MCF 10A (cell line): Measurements from ENCODE around the gene LPP. TPM values are rescaled to one million over a fixed set of nuclear protein-coding genes. Genes with fewer than 3 reads are reported as not detected.
A peak's percentile ranks its signal among the peaks of the same experiment; 100 is the strongest.

Source experiments
- BruUV-seq: library from RNA; stranded (reverse); fragments of 400-500 nt; replicated peaks from 2 replicates; lab custom pipeline; 2021; lab: Mats Ljungman, UMichigan
- CTCF ChIA-PET: fragments of 300-600 bp; sonication (Branson Sonifier 250); formaldehyde crosslinking; extraction: SDS; loops from one replicate; lab custom pipeline; 2021; ENCODE audit warnings: antibody characterized with exemption, inconsistent platforms; lab: Yijun Ruan, JAX
- POLR2A ChIA-PET: fragments of 300-600, 350-650 bp; sonication (Branson Sonifier 250); formaldehyde crosslinking; extraction: SDS; loops from one replicate; lab custom pipeline; 2020; ENCODE audit warnings: antibody characterized with exemption, inconsistent platforms; lab: Yijun Ruan, JAX
- DNase-seq: peaks from one replicate; pipeline ENCODE4 v3.0.0-alpha.2; 2018; ENCODE audit not compliant: unreplicated experiment
- H3K27ac Mint-ChIP-seq: one replicate; pipeline ENCODE4 v1.8.0; 2022; ENCODE audit warnings: mild to moderate bottlenecking, low read depth, mixed read lengths; ENCODE audit not compliant: unreplicated experiment
- H3K27me3 Mint-ChIP-seq: one replicate; pipeline ENCODE4 v1.8.0; 2022; ENCODE audit warnings: mixed read lengths; ENCODE audit not compliant: insufficient read depth, unreplicated experiment
- H3K36me3 Mint-ChIP-seq: one replicate; pipeline ENCODE4 v1.8.0; 2022; ENCODE audit warnings: mild to moderate bottlenecking, moderate library complexity, mixed read lengths; ENCODE audit not compliant: insufficient read depth, unreplicated experiment
- H3K4me1 Mint-ChIP-seq: one replicate; pipeline ENCODE4 v1.8.0; 2022; ENCODE audit warnings: mixed read lengths; ENCODE audit not compliant: insufficient read depth, unreplicated experiment
- H3K4me3 Mint-ChIP-seq: one replicate; pipeline ENCODE4 v1.8.0; 2022; ENCODE audit warnings: mild to moderate bottlenecking, moderate library complexity, mixed read lengths; ENCODE audit not compliant: unreplicated experiment
- H3K9me3 Mint-ChIP-seq: one replicate; pipeline ENCODE4 v1.8.0; 2022; ENCODE audit warnings: mixed read lengths; ENCODE audit not compliant: unreplicated experiment
- CTCF ChIP-seq: fragments of 200-600 bp; IDR thresholded peaks from one replicate; pipeline ENCODE4 v1.8.0; 2022; ENCODE audit warnings: antibody characterized with exemption, mild to moderate bottlenecking; ENCODE audit not compliant: unreplicated experiment
- intact Hi-C: fragments of 100-400 bp; cut with micrococcal nuclease; formaldehyde crosslinking; loops from 2 replicates; pipeline ENCODE4 v1.14.1; 2022
- total RNA-seq: library from RNA; stranded (reverse); gene quantifications from 2 replicates; pipeline ENCODE4 v1.2.3, GENCODE V29; 2022

The LPP gene
- total RNA-seq, 1 experiment from 2014 or later, result 117 TPM

GRCh38 chr3:188764609-188765008 is 610.7 kb downstream of the LPP start:
- intact Hi-C loops, result no loop called here
- no peaks in the 10 kb centered on the region for H3K36me3 Mint-ChIP-seq
- no peaks in the 10 kb centered on the region for H3K27me3 Mint-ChIP-seq
- no peak overlapping the region for H3K27ac Mint-ChIP-seq
- H3K4me1 Mint-ChIP-seq, result peaks cover 4% of the 10 kb centered on the region
- no peaks in the 10 kb centered on the region for H3K9me3 Mint-ChIP-seq
- POLR2A ChIA-PET, result no interaction called here
- DNase-seq, result no peak
- TF ChIP-seq CTCF, result no peak
- H3K4me3 Mint-ChIP-seq, result no peak overlapping the region
- CTCF ChIA-PET, result no interaction called here
- BruUV-seq, result no TSS peak

DNA sequence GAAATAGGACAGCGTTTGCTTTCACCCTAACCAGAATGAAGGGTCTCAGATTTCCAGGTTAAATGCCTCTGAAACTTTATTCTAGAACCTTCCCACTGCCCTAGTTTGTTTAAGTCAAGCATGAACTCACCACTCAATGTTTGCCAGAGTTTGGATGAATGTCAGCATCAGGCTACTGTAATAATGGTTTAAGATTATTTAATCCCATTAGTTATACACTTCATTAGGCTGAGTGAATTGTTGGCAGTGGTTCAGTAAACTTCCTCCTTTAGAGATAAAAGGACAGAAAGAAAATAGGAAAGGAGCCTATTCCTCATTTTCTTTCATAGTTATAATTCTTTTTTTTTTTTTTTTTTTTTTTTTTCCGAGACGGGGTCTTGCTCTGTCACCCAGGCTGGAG is 615.9 kb downstream of the LPP start:
- Mint-ChIP-seq H3K27ac (no peak overlapping the region), H3K4me1 (peaks cover 10% of the 10 kb centered on the region), H3K27me3 (no peaks in the 10 kb centered on the region), H3K4me3 (no peak overlapping the region), H3K36me3 (peaks cover 6% of the 10 kb centered on the region), H3K9me3 (no peaks in the 10 kb centered on the region)
- ChIA-PET POLR2A (interaction anchor here (1.2 to 1.5 kb wide), 2 partner anchors 11 to 29 kb away, joined by 3 read pairs; no protein-coding TSS in a partner anchor), CTCF (interaction anchor here (0.6 to 1.0 kb wide), 2 partner anchors 11 to 21 kb away, joined by 3 to 7 read pairs; no protein-coding TSS in a partner anchor)
- no TSS peak for BruUV-seq
- no peak for DNase-seq
- no peak for TF ChIP-seq CTCF
- intact Hi-C loops, result no loop called here

DNA sequence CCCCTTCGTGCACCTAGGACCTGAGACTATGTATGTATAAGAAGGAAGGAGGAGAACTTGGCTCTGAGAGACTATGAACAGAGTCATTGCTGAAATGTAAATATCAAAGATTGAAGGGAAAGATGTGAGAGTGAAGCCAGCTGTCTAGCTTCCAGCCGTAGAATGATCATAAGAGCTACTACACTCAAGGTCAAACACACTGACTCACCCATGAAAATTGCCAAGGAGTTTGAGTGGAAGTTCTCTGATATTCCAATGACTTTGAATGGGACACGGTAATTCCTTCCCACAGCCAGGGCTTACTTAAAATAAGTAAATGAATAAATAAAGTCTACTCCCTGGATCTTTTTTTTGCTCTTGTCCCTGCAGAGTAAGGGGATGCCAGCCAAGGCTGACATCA is 618.9 kb downstream of the LPP start:
- H3K9me3 Mint-ChIP-seq, result no peaks in the 10 kb centered on the region
- no TSS peak for BruUV-seq
- TF ChIP-seq CTCF, result no peak
- peak overlapping the region; percentile 4 for H3K27ac Mint-ChIP-seq
- intact Hi-C loops, result no loop called here
- DNase-seq, result no peak
- peaks cover 6% of the 10 kb centered on the region for H3K36me3 Mint-ChIP-seq
- ChIA-PET CTCF (no interaction called here), POLR2A (no interaction called here)
- H3K27me3 Mint-ChIP-seq, result no peaks in the 10 kb centered on the region
- H3K4me1 Mint-ChIP-seq, result peaks cover 21% of the 10 kb centered on the region
- H3K4me3 Mint-ChIP-seq, result no peak overlapping the region

GRCh38 chr3:188775412-188775811 is 621.5 kb downstream of the LPP start:
- Mint-ChIP-seq H3K4me1 (peaks cover 26% of the 10 kb centered on the region), H3K4me3 (no peak overlapping the region), H3K27me3 (no peaks in the 10 kb centered on the region), H3K9me3 (no peaks in the 10 kb centered on the region), H3K27ac (peak overlapping the region; percentile 25), H3K36me3 (peaks cover 6% of the 10 kb centered on the region)
- ChIA-PET POLR2A (no interaction called here), CTCF (interaction anchor here (0.8 kb wide), 1 partner anchor 265 kb away, joined by 4 read pairs; no protein-coding TSS in a partner anchor)
- TF ChIP-seq CTCF, result no peak
- DNase-seq, result no peak
- intact Hi-C loops, result no loop called here
- no TSS peak for BruUV-seq
